Ishikawa (cell line): Measurements from ENCODE around the gene RNU4-1.

Source experiments
- CREB1 ChIP-seq: IDR thresholded peaks from 2 replicates; pipeline ENCODE4 v1.6.1; 2012; ENCODE audit warnings: low read depth
- EGR1 ChIP-seq: IDR thresholded peaks from 2 replicates; pipeline ENCODE4 v1.6.1; 2012
- EP300 ChIP-seq: IDR thresholded peaks from 2 replicates; pipeline ENCODE4 v1.6.1; 2012; ENCODE audit warnings: borderline replicate concordance
- FOXM1 ChIP-seq: IDR thresholded peaks from 2 replicates; pipeline ENCODE4 v1.6.1; 2012; ENCODE audit warnings: low read depth, borderline replicate concordance
- RAD21 ChIP-seq: IDR thresholded peaks from 2 replicates; pipeline ENCODE4 v1.6.1; 2012; ENCODE audit warnings: low read depth
- TAF1 ChIP-seq: IDR thresholded peaks from 2 replicates; pipeline ENCODE4 v1.6.1; 2012; ENCODE audit warnings: low read depth, mild to moderate bottlenecking
- TCF12 ChIP-seq: IDR thresholded peaks from 2 replicates; pipeline ENCODE4 v1.6.1; 2012; ENCODE audit warnings: low read depth
- TEAD4 ChIP-seq: IDR thresholded peaks from 2 replicates; pipeline ENCODE4 v1.6.1; 2012
- YY1 ChIP-seq: IDR thresholded peaks from 2 replicates; pipeline ENCODE4 v1.6.1; 2012; ENCODE audit warnings: low read depth
- TF ChIP-seq, protein P1 (sequence below): IDR thresholded peaks from 2 replicates; pipeline ENCODE4 v1.6.1; 2012
- TF ChIP-seq, protein P2 (sequence below): IDR thresholded peaks from 2 replicates; pipeline ENCODE4 v1.6.1; 2012; ENCODE audit warnings: low read depth, mild to moderate bottlenecking

DNA sequence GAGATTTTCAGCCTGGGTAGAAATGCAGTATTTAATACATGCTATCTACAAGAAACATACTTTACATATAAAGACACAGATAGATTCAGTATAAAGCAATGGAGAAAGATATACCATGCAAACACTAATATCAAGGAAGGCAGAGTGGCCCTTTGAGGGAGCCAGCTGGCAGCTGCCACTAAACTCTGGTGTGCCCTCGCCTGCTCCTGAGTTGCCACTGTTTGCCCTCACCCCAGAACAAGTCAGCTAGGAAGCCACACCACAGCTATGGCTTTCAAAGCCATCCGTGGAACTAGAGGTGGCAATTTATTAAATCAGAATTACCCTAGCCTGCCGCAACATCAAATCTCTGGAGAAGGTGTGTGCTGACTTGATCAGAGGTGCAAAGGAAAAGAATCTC is 45.9 kb downstream of the RNU4-1 start:
- TF ChIP-seq EGR1, result no peak
- no peak for TF ChIP-seq TAF1
- no peak for TF ChIP-seq RAD21
- TF ChIP-seq EP300, result no peak
- no peak for TF ChIP-seq YY1
- TF ChIP-seq, protein P1, sequence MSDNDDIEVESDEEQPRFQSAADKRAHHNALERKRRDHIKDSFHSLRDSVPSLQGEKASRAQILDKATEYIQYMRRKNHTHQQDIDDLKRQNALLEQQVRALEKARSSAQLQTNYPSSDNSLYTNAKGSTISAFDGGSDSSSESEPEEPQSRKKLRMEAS, result no peak
- TF ChIP-seq TEAD4, result no peak
- TF ChIP-seq TCF12, result no peak
- TF ChIP-seq, protein P2, sequence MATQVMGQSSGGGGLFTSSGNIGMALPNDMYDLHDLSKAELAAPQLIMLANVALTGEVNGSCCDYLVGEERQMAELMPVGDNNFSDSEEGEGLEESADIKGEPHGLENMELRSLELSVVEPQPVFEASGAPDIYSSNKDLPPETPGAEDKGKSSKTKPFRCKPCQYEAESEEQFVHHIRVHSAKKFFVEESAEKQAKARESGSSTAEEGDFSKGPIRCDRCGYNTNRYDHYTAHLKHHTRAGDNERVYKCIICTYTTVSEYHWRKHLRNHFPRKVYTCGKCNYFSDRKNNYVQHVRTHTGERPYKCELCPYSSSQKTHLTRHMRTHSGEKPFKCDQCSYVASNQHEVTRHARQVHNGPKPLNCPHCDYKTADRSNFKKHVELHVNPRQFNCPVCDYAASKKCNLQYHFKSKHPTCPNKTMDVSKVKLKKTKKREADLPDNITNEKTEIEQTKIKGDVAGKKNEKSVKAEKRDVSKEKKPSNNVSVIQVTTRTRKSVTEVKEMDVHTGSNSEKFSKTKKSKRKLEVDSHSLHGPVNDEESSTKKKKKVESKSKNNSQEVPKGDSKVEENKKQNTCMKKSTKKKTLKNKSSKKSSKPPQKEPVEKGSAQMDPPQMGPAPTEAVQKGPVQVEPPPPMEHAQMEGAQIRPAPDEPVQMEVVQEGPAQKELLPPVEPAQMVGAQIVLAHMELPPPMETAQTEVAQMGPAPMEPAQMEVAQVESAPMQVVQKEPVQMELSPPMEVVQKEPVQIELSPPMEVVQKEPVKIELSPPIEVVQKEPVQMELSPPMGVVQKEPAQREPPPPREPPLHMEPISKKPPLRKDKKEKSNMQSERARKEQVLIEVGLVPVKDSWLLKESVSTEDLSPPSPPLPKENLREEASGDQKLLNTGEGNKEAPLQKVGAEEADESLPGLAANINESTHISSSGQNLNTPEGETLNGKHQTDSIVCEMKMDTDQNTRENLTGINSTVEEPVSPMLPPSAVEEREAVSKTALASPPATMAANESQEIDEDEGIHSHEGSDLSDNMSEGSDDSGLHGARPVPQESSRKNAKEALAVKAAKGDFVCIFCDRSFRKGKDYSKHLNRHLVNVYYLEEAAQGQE, result no peak
- TF ChIP-seq FOXM1, result no peak
- no peak for TF ChIP-seq CREB1
